OCI-LY1 (cell line): ENCODE data around the gene ATP6V0E1.

Experiments
- EZH2 ChIP-seq: fragments of 200-600 bp; sonication (generic), shearing (Covaris generic); IDR thresholded peaks from 2 replicates; pipeline ENCODE4 v1.8.0; 2017; ENCODE audit warnings: borderline replicate concordance, mixed run types, mild to moderate bottlenecking, antibody characterized with exemption, low read length, moderate library complexity, mixed read lengths
- TF ChIP-seq, protein P1 (sequence below): fragments of 200-600 bp; sonication (generic), shearing (Covaris generic); IDR thresholded peaks from 2 replicates; pipeline ENCODE4 v1.5.1; 2017; ENCODE audit warnings: mild to moderate bottlenecking, antibody characterized with exemption, low read length, moderate library complexity, mixed read lengths

DNA sequence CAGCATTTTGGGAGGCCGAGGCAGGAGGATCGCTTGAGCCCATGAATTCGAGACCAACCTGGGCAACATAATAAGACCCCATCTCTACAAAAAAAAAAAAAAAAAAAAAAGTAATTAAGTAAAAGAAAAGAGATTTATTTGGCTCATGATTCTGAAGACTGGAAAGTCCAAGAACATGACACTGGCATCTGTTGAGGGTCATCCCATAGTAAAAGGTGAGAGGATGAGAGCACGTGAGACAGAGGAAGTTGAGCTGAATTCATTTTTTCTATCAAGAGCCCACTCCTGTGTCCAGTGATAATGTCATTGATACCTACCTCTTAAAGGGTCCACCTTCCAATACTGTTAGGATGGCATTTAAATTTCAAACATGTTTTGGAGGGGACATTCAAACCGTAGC lies 92.4 kb downstream of the ATP6V0E1 start:
- TF ChIP-seq, protein P1, sequence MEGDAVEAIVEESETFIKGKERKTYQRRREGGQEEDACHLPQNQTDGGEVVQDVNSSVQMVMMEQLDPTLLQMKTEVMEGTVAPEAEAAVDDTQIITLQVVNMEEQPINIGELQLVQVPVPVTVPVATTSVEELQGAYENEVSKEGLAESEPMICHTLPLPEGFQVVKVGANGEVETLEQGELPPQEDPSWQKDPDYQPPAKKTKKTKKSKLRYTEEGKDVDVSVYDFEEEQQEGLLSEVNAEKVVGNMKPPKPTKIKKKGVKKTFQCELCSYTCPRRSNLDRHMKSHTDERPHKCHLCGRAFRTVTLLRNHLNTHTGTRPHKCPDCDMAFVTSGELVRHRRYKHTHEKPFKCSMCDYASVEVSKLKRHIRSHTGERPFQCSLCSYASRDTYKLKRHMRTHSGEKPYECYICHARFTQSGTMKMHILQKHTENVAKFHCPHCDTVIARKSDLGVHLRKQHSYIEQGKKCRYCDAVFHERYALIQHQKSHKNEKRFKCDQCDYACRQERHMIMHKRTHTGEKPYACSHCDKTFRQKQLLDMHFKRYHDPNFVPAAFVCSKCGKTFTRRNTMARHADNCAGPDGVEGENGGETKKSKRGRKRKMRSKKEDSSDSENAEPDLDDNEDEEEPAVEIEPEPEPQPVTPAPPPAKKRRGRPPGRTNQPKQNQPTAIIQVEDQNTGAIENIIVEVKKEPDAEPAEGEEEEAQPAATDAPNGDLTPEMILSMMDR, result no peak
- no peak for TF ChIP-seq EZH2
